ENCODE data around the gene MAP1B. TPM values are rescaled to one million over a fixed set of nuclear protein-coding genes. Genes with fewer than 3 reads are reported as not detected.
A peak's percentile ranks its signal among the peaks of the same experiment; 100 is the strongest.

MAP1B gene
- total and polyA plus RNA-seq, 2 donors from 2014 or later, result 3.6 to 57.0 TPM

DNA sequence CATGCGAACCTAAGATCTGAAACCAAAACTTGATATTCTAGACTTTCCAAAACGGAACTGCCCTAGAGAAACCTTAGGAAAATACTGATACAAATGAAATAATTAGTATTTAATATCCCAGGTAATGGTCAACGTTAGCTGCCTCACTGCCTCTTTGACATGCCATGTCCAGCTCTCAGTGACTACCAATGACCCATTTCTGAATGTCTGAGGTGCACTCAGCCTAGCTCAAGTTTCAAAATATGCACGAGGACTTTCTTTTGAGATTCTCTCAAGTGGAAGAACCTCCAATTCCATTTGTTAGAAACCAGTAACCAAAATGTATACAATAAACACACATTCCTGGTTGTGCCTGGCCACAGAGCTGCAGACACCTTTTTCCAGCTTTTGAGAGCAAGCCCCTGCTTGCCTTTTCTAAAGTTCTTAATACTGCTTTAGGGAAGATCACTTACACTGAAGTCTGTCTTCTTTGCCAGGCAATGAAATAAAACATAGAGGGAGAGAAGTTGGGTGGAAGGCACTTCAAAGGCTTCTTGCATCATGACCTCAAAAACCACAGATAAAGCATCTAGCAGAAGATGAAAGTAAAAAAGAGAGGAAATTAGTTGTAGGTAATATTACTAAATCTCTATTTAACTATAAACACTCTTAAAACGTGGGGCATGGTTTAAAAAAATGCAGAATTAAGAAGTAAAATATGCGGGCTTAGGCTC, 124.9 kb downstream of the MAP1B start:
- TF ChIP-seq, protein P1, sequence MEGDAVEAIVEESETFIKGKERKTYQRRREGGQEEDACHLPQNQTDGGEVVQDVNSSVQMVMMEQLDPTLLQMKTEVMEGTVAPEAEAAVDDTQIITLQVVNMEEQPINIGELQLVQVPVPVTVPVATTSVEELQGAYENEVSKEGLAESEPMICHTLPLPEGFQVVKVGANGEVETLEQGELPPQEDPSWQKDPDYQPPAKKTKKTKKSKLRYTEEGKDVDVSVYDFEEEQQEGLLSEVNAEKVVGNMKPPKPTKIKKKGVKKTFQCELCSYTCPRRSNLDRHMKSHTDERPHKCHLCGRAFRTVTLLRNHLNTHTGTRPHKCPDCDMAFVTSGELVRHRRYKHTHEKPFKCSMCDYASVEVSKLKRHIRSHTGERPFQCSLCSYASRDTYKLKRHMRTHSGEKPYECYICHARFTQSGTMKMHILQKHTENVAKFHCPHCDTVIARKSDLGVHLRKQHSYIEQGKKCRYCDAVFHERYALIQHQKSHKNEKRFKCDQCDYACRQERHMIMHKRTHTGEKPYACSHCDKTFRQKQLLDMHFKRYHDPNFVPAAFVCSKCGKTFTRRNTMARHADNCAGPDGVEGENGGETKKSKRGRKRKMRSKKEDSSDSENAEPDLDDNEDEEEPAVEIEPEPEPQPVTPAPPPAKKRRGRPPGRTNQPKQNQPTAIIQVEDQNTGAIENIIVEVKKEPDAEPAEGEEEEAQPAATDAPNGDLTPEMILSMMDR (IDR thresholded peaks at IDR 0.05; ENCODE audit: borderline replicate concordance, extremely low read depth, insufficient read depth), result no peak
- Histone ChIP-seq H3K36me3 (ENCODE audit: control insufficient read depth in 2 of 3, insufficient read depth in 3 of 3, low read length in 3 of 3) (peaks cover 0 to 11% (median 4%) of the 10 kb centered on the region in 3 donors), H3K4me3 (ENCODE audit: low read length in 3 of 3) (no peak overlapping the region), H3K27me3 (ENCODE audit: control insufficient read depth, insufficient read depth, low read length) (no peaks in the 10 kb centered on the region), H3K9me3 (ENCODE audit: control insufficient read depth in 2 of 3, insufficient read depth in 1 of 3, low read length in 3 of 3) (no peaks in the 10 kb centered on the region), H3K27ac (ENCODE audit: low read depth in 2 of 2, low read length in 2 of 2) (no peak overlapping the region), H3K9ac (ENCODE audit: low read length in 3 of 3) (no peak overlapping the region), H3K4me1 (ENCODE audit: control insufficient read depth in 2 of 3, insufficient read depth in 2 of 3, low read depth in 1 of 3, low read length in 3 of 3) (no peaks in the 10 kb centered on the region)
- DNase-seq (no peak), FAIRE-seq (no peak)
- intact Hi-C loops (cut with DNase I), result no loop called here

- FAIRE-seq, result no peak
Measured at GRCh38 chr5:72232838-72233237, 125.6 kb downstream of the MAP1B start.

DNA sequence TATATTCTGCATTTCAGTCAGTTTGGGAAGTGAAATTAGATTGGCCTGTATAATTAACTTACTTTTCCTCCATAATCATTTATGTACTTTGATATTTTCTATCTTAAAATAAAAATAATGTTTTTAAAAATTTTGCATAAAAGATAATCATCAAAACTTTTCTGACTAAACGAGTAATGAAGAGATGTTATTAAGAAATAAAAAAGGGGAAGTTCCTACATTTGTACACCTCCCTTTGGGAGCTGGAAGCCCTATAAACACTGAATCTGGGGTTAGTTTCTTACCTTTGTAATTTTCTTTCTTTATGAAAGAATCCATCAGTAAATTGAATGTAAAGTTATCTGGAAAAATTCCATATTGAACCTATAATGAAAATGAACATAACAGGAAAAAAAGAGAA, 126.6 kb downstream of the MAP1B start:
- no peaks in the 10 kb centered on the region for H3K27me3 ChIP-seq (ENCODE audit: control insufficient read depth, insufficient read depth, low read length)
- H3K27ac ChIP-seq (ENCODE audit: low read depth in 2 of 2, low read length in 2 of 2), result no peak overlapping the region
- TF ChIP-seq, protein P1 (IDR thresholded peaks at IDR 0.05; ENCODE audit: borderline replicate concordance, extremely low read depth, insufficient read depth), result no peak
- no peak overlapping the region for H3K9ac ChIP-seq (ENCODE audit: low read length in 3 of 3)
- no peak overlapping the region for H3K4me3 ChIP-seq (ENCODE audit: low read length in 3 of 3)
- no peak for DNase-seq
- H3K9me3 ChIP-seq (ENCODE audit: control insufficient read depth in 2 of 3, insufficient read depth in 1 of 3, low read length in 3 of 3), result no peaks in the 10 kb centered on the region
- intact Hi-C loops (cut with DNase I), result no loop called here
- FAIRE-seq, result peak; percentile 62
- H3K36me3 ChIP-seq (ENCODE audit: control insufficient read depth in 2 of 3, insufficient read depth in 3 of 3, low read length in 3 of 3), result peaks cover 0 to 11% (median 4%) of the 10 kb centered on the region in 3 donors
- no peaks in the 10 kb centered on the region for H3K4me1 ChIP-seq (ENCODE audit: control insufficient read depth in 2 of 3, insufficient read depth in 2 of 3, low read depth in 1 of 3, low read length in 3 of 3)

More at GRCh38 chr5:72232838-72233237, 125.6 kb downstream of the MAP1B start:
- Histone ChIP-seq H3K27me3 (ENCODE audit: control insufficient read depth, insufficient read depth, low read length) (no peaks in the 10 kb centered on the region), H3K9me3 (ENCODE audit: control insufficient read depth in 2 of 3, insufficient read depth in 1 of 3, low read length in 3 of 3) (no peaks in the 10 kb centered on the region), H3K36me3 (ENCODE audit: control insufficient read depth in 2 of 3, insufficient read depth in 3 of 3, low read length in 3 of 3) (peaks cover 0 to 11% (median 4%) of the 10 kb centered on the region in 3 donors), H3K9ac (ENCODE audit: low read length in 3 of 3) (no peak overlapping the region), H3K27ac (ENCODE audit: low read depth in 2 of 2, low read length in 2 of 2) (no peak overlapping the region), H3K4me1 (ENCODE audit: control insufficient read depth in 2 of 3, insufficient read depth in 2 of 3, low read depth in 1 of 3, low read length in 3 of 3) (no peaks in the 10 kb centered on the region), H3K4me3 (ENCODE audit: low read length in 3 of 3) (no peak overlapping the region)
- intact Hi-C loops (cut with DNase I), result no loop called here
- TF ChIP-seq, protein P1 (IDR thresholded peaks at IDR 0.05; ENCODE audit: borderline replicate concordance, extremely low read depth, insufficient read depth), result no peak
- no peak for DNase-seq

Data from kidney (tissue), 14 donors.